ENCODE results near the gene TIMM50. TPM values are rescaled to one million over a fixed set of nuclear protein-coding genes. Genes with fewer than 3 reads are reported as not detected.

Gene TIMM50
- total RNA-seq, result 100 to 1,000 TPM in 1 of 2 donors, 10 to 100 TPM in 1; 66.4 to 115 TPM

DNA sequence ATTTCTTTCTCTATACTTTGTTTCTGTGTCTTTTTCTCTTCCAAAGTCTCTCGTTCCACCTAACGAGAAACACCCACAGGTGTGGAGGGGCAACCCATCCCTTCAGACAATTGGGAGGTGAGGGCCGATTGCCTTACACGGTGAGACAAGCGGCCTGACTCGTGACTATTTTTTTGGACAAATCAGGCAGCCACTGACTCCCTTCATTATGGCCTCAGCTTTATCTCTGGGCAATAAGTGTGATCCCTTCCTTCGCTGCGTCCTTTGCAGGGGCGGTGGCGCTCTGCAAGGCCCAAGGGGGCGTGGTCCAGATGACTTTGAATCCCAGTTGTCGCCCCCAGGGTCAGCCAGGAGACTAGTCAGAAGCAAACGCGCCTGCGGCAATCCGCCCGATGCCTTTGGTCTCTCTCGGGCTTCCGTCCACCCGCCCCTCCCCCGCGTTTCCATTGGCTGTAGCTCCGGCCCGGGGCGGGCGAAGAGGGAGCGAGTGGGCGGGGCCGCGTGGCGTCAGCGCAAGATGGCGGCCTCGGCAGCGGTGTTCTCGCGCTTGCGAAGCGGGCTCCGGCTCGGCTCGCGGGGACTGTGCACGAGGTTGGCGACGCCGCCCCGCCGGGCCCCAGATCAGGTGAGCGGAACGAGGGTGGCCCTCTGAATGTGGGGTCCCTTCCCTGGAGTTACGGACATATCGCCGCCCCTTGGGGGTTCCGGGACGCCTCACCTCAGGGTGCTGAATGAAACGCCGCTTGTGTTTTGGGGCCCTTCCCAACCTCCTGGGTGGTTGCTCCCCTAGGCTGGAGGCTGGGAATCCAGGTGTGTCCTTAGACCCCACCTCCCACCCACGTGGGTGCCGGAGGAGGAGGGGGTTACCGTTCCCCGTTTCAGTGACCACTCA lies at the start of gene TIMM50:
Gene TIMM50, plus strand, starts transcription at position 502 of the 892 bp plus-strand sequence. Its CDS starts 16 bp downstream, at position 518.

DNA sequence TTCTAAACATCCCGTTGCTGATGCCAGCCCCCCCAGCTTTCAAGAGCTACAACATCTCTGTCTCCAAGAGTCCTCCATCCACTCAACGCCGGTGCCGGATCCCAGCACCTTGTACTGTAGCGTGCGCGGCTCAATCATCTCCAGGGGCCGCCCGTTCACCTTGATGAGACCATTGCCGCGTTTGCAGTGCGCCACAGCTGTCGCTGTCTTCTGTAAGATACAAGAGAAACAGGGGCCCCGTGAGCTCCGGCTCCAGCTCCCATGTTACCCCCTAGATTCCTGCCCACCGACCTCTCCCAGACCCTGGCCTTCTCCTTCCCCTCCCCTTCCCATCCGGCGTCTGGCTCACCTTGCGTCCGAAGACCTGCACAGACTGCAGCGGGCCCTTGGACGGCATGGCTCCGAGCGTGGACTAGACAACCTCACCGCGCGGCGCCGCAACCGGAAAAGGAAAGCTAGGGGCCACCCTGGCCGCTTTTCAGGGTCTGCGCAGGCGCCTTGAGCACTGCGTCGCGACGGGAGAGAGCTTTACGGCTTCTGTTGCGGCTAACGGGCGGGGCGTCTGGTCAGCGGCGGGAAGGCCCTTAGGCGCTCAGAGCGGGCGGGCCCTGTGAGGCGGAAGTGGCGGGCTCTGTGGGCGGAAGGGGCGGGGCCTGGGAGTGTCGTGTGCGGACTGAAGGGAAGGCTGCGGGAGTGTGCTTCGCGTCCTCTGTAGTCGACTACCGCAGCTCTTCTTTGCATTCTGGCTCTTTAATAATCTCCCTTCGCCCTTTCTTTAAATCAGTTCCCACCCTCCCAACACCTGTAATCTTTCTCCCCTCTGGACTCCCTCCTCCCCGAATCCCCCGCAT lies 44.9 kb upstream of the TIMM50 start, which contains the start of gene RPS16:
Gene RPS16, minus strand, starts transcription at position 451 of the 851 bp plus-strand sequence. Its CDS starts 54 bp downstream, at position 397.

DNA sequence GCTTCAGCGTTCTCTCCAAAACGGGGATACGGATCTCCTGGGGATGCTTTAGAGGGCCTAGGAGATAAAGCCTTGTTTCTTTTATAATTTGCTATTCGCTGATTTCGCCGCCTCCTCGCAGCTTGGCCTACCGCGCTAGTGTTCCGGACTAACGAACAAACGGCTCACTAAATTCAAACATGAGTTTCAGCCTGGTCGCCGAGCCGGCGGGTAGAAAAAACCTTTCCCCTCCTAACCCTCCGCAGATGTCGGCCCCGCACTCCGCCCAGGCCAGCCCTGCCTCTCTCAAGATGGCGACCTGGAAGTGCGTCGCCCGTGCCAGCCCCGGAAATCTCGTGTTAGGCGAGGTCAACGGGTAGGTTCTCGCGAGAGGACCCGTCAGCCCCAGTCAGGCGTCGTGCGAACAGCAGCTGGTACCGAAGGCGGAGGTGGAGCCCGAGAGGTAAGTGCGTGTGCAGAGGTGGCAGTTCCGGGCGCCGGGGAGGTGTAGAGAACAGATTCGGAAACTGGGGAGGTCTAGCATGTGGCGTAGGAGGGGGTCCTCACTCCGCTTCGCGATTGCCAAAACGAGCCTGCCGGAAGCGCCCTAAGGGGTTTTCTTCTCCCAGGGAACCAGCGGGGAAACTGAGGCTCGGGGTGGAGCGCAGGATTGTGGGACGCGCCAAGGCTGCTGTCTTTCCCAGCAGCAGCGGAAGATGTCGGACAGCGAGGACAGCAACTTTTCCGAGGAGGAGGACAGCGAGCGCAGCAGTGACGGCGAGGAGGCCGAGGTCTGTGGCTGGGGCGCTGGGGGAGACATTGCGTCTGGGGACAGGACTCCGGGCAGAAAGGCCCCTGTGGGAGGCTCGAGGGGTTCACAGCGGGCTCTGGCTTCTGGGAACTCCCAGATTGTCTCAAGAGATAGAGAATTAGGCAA lies 35.2 kb upstream of the TIMM50 start, which contains the start of gene SUPT5H:
Gene SUPT5H, plus strand, starts transcription at position 387 of the 916 bp plus-strand sequence. Its CDS starts 309 bp downstream, at position 696.

DNA sequence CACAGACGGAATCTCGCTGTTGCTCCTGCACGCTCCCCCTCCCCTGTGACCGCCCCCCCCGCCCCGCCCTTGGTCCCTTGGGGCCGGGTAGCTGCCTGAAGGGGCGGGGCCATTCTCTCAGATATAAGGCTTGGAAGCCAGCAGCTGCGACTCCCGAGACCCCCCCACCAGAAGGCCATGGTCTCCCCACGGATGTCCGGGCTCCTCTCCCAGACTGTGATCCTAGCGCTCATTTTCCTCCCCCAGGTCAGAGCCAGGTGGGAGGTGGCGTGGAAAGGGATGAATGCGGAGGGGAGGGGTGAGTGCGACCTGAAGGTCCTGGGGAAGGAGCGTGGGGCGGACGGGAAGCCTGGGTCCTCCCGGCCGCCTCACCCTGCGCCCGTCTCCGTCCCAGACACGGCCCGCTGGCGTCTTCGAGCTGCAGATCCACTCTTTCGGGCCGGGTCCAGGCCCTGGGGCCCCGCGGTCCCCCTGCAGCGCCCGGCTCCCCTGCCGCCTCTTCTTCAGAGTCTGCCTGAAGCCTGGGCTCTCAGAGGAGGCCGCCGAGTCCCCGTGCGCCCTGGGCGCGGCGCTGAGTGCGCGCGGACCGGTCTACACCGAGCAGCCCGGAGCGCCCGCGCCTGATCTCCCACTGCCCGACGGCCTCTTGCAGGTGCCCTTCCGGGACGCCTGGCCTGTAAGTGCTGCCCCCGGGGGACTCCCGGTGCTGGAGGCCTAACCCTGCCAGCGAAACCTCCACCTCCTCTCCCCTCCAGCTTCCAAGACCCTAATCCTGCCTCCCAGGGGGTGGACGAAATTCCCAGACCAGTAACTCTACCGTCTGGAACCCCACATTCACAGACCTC lies 18.4 kb downstream of the TIMM50 start, which contains the start of gene DLL3:
Gene DLL3, plus strand, starts transcription at position 150 of the 845 bp plus-strand sequence. Its CDS starts 28 bp downstream, at position 178.

DNA sequence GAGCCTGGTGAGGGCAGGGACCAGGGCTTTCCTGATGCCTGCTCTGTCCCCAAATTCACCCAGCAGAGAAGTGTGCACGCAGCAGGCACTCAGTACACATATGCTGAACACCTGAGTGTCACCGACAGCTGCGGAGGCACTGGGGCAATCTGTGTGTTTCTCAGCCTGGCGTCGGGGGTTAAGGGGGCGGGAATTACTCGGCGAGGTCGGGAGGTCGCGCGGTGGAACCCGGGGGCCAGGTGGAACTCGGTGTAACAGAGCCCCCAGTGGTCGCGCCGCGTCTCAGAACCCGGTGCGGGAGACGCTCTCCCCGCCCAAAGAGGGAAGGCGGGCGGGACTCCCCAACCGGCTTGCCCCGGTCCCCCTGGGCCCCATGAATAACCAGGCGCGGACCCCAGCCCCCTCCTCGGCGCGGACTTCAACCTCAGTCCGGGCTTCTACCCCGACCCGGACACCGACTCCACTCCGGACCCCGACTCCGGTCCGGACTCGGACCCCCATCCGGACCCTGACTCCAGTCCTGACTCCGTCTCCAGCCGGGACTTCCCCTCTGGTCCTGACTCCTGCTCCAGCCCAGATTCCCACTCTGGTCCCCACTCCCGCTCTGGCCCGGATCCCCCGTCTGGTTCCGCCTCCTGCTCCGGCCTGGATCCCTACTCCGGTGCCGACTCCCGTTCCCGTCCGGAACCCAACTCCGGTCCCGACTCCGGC lies 34.4 kb downstream of the TIMM50 start, which contains the start of gene SELENOV:
Gene SELENOV, plus strand, starts transcription at position 300 of the 711 bp plus-strand sequence. Its CDS starts 74 bp downstream, at position 374.

DNA sequence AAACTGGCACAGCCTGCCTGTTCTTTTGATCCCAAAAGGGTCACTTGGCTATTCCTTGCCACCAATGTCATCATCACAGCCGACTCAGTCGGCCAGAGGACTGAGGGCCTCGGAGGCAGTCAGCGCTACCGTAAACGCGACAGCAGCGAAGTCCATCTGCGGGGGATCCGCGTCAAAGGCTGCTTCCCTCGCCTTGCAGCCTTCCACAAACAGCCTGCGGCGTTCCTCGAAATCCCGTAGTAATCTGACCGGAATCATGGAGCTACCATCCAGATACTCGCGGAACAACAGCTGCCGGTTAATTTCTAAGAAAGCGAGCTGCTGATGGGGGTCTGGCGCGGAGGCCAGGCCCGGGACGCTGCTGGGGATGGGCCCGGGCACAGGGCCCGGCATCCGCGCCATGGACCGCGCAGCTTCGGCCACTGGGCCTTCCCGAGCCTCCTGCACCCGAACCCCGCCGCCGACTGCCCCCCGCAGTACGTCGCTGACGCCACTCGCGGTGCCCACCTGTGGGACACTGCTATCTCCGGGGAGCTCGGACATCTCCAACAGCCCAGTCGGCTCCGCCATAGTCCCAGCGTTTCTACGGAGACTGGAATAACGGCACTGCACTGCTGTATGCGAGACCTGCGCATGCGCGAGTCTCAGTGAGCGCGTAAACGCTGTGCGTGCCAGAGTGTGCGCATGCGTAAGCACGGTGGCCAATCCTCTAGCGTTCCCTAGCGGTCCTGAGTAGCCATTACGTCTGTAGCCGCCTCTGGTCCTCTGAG lies 51.8 kb downstream of the TIMM50 start, which contains the start of gene EID2B:
Gene EID2B, minus strand, starts transcription at position 620 of the 770 bp plus-strand sequence. Its CDS starts 50 bp downstream, at position 570.

DNA sequence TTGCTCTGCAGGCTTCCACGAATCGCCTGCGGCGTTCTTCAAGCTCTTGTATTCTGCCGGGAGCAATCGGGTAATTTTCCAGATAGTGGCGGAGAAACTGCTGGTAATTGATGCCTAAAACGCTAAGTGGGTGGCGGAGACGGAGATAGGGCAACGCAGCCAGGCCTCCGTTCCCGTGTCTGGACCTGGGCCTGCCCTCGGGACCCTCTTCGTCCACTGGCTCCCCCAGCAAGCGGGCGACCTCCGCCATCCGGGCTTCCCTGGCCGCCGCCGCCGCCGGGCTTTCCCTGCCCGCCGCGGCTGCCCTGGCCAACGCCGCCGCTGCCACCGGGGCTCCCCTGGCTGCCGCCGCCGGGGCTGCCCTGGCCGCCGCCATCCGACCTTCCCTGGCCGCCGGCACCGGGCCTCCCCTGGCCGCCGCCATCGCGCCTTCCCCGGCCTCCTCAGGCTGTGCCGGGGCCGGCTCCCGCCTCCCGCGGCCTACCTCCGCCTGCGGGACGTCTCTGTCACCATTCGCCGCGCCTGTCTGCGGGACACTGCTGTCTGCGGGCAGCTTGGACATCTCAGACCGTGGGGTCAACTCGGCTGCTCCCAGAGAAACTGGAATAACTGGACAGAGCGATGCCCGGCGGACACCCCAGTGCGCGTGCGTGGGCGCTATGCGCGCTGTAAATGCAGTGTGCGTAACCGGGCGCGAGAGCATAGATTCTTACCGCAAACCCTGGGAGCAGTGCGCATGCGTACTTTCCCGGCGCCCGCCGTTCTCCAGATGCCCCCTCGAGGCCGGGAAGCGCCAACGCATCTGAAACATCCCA lies 59.1 kb downstream of the TIMM50 start, which contains the start of gene EID2:
Gene EID2, minus strand, starts transcription at position 644 of the 815 bp plus-strand sequence. Its CDS starts 82 bp downstream, at position 562.

Other genes with a start within 250 kb of the TIMM50 start
- not detected for gene IFNL3, start 235.8 kb upstream of the TIMM50 start, total RNA-seq
- gene IFNL4, start 232.0 kb upstream of the TIMM50 start, total RNA-seq, result not detected
- not detected for gene IFNL2, start 212.4 kb upstream of the TIMM50 start, total RNA-seq
- not detected for gene IFNL1, start 184.4 kb upstream of the TIMM50 start, total RNA-seq
- under 1 TPM; 0.34 to 0.67 TPM for gene LRFN1, start 160.0 kb upstream of the TIMM50 start, total RNA-seq
- gene GMFG, start 144.8 kb upstream of the TIMM50 start, total RNA-seq, result 1 to 10 TPM in 1 of 2 donors, not detected in 1; 1.0 TPM
- gene SAMD4B, start 138.4 kb upstream of the TIMM50 start, total RNA-seq, result 10 to 100 TPM; 53.9 to 58.2 TPM
- 10 to 100 TPM; 29.6 to 35.3 TPM for gene PAF1, start 89.7 kb upstream of the TIMM50 start, total RNA-seq
- gene MED29, start 89.5 kb upstream of the TIMM50 start, total RNA-seq, result 10 to 100 TPM; 21.3 to 30.3 TPM
- 1 to 10 TPM; 3.7 to 3.8 TPM for gene ZFP36, start 74.0 kb upstream of the TIMM50 start, total RNA-seq
- gene PLEKHG2, start 68.2 kb upstream of the TIMM50 start, total RNA-seq, result 1 to 10 TPM; 2.8 to 6.0 TPM
- 10 to 100 TPM; 19.6 to 51.0 TPM for gene RPS16, start 44.9 kb upstream of the TIMM50 start, total RNA-seq
- gene SUPT5H, start 35.3 kb upstream of the TIMM50 start, total RNA-seq, result 10 to 100 TPM; 64.9 to 75.0 TPM
- 1 to 10 TPM in 1 of 2 donors, under 1 TPM in 1; under 0.01 to 4.3 TPM for gene DLL3, start 18.1 kb downstream of the TIMM50 start, total RNA-seq
- not detected for gene SELENOV, start 34.3 kb downstream of the TIMM50 start, total RNA-seq
- gene EID2B, start 52.0 kb downstream of the TIMM50 start, total RNA-seq, result 10 to 100 TPM in 1 of 2 donors, 1 to 10 TPM in 1; 5.2 to 10.7 TPM
- 1 to 10 TPM; 5.5 to 9.7 TPM for gene EID2, start 59.3 kb downstream of the TIMM50 start, total RNA-seq
- not detected for gene LGALS13, start 121.7 kb downstream of the TIMM50 start, total RNA-seq
- not detected for gene LGALS16, start 175.1 kb downstream of the TIMM50 start, total RNA-seq
- gene LGALS14, start 223.6 kb downstream of the TIMM50 start, total RNA-seq, result not detected

All from melanocyte of skin (primary cell).